HCT116 (cell line): ENCODE measurements around the gene YIPF7. TPM values are rescaled to one million over a fixed set of nuclear protein-coding genes. Genes with fewer than 3 reads are reported as not detected.

ENCODE experiments used
- ATAC-seq: fragments of 200-7000 bp; cut with Tn5 transposase; 2 replicates; pipeline ENCODE4 v1.9.1; 2020; ENCODE audit warnings: mild to moderate bottlenecking, moderate library complexity
- BruUV-seq: library from RNA; stranded (reverse); fragments of 400-500 nt; replicated peaks from 2 replicates; lab custom pipeline; 2021; lab: Mats Ljungman, UMichigan
- CTCF ChIA-PET: fragments of 300-600 bp; sonication (Branson Sonifier 250); formaldehyde crosslinking; loops from one replicate; lab custom pipeline; 2021; ENCODE audit warnings: antibody characterized with exemption; lab: Charles Lee
- POLR2A ChIA-PET: fragments of 300-600, 350-600 bp; sonication (Branson Sonifier 250); formaldehyde crosslinking; loops from one replicate; lab custom pipeline; 2021; ENCODE audit warnings: antibody characterized with exemption; lab: Charles Lee
- RAD21 ChIA-PET, 2 experiments: fragments of 300-600 bp; sonication (Branson Sonifier 250); formaldehyde crosslinking; loops; one replicate each; lab custom pipeline; 2023; ENCODE audit warnings: low total read pairs in 2 of 2; ENCODE audit not compliant: uncharacterized antibody in 2 of 2, unreplicated experiment in 2 of 2, low non-redundant PET in 1 of 2; lab: Charles Lee
- DNase-seq: peaks from one replicate; pipeline ENCODE4 v3.0.0-alpha.2; 2010; ENCODE audit warnings: low read depth, low spot score
- H2AFZ ChIP-seq: fragments of 200-600 bp; shearing (Covaris generic), sonication (generic); 2 replicates; pipeline ENCODE4 v1.6.1; 2017; ENCODE audit warnings: low read depth, mixed run types, mixed read lengths, antibody characterized with exemption, low read length; ENCODE audit not compliant: poor library complexity, severe bottlenecking
- H3K27ac ChIP-seq: 2 replicates; pipeline ENCODE4 v1.5.1; 2012; ENCODE audit warnings: low read depth, low read length
- H3K27me3 ChIP-seq: fragments of 200-600 bp; sonication (generic); 2 replicates; pipeline ENCODE4 v1.6.1; 2016; ENCODE audit warnings: mixed run types, low read length, mixed read lengths; ENCODE audit not compliant: insufficient read depth
- H3K36me3 ChIP-seq, 2 experiments: fragments of 200-500 bp in 1 of 2; fragments of 200-600 bp in 1 of 2; sonication (Bioruptor generic) in 1 of 2; sonication (generic) in 1 of 2; 2 replicates each; pipeline versions ENCODE4 v1.5.1 to v1.6.1; 2014 to 2016; ENCODE audit warnings: low read length in 2 of 2, inconsistent platforms in 1 of 2, mixed read lengths in 1 of 2, mixed run types in 1 of 2; ENCODE audit not compliant: insufficient read depth in 2 of 2, control insufficient read depth in 1 of 2
- H3K4me1 ChIP-seq, 2 experiments: fragments of 200-600 bp in 1 of 2; sonication (generic) in 1 of 2; 2 replicates each; pipeline versions ENCODE4 v1.5.1 to v1.6.1; 2012 to 2017; ENCODE audit warnings: low read length in 2 of 2, inconsistent platforms in 1 of 2, mild to moderate bottlenecking in 1 of 2, mixed read lengths in 1 of 2, mixed run types in 1 of 2, moderate library complexity in 1 of 2; ENCODE audit not compliant: insufficient read depth in 2 of 2, control insufficient read depth in 1 of 2
- H3K4me2 ChIP-seq: fragments of 200-600 bp; sonication (generic); 2 replicates; pipeline ENCODE4 v1.6.1; 2017; ENCODE audit warnings: mixed run types, low read length, mixed read lengths
- H3K4me3 ChIP-seq, 2 experiments: fragments of 200-600 bp in 1 of 2; sonication (generic) in 1 of 2; replicated peaks in 1 of 2; 2 replicates each; pipeline ENCODE4 v1.5.1; 2011 to 2016; ENCODE audit warnings: low read length in 2 of 2, control low read depth in 1 of 2, low read depth in 1 of 2, mild to moderate bottlenecking in 1 of 2, mixed read lengths in 1 of 2, mixed run types in 1 of 2
- H3K79me2 ChIP-seq: fragments of 200-600 bp; sonication (generic); 2 replicates; pipeline ENCODE4 v1.6.1; 2017; ENCODE audit warnings: mild to moderate bottlenecking, mixed run types, low read length, moderate library complexity, mixed read lengths; ENCODE audit not compliant: insufficient read depth
- H3K9ac ChIP-seq: fragments of 200-600 bp; sonication (generic); 2 replicates; pipeline ENCODE4 v1.6.1; 2016; ENCODE audit warnings: low read length, mixed read lengths
- H3K9me2 ChIP-seq: fragments of 200-600 bp; sonication (generic), shearing (Covaris generic); 2 replicates; pipeline ENCODE4 v1.6.1; 2017; ENCODE audit warnings: mixed run types, mild to moderate bottlenecking, moderate library complexity; ENCODE audit not compliant: insufficient read depth
- H3K9me3 ChIP-seq, 2 experiments: fragments of 200-500 bp in 1 of 2; fragments of 200-600 bp in 1 of 2; sonication (Bioruptor generic) in 1 of 2; sonication (generic) in 1 of 2; 2 replicates each; pipeline ENCODE4 v1.6.1; 2014 to 2017; ENCODE audit warnings: low read length in 2 of 2, mixed read lengths in 2 of 2, inconsistent platforms in 1 of 2, low read depth in 1 of 2, mild to moderate bottlenecking in 1 of 2, mixed run types in 1 of 2, moderate library complexity in 1 of 2; ENCODE audit not compliant: control insufficient read depth in 1 of 2, insufficient read depth in 1 of 2
- H4K20me1 ChIP-seq: fragments of 200-600 bp; sonication (generic), shearing (Covaris generic); 2 replicates; pipeline ENCODE4 v1.6.1; 2017; ENCODE audit warnings: mixed run types, mild to moderate bottlenecking, moderate library complexity; ENCODE audit not compliant: insufficient read depth
- CBX3 ChIP-seq: IDR thresholded peaks from 2 replicates; pipeline ENCODE4 v1.6.1; 2012; ENCODE audit warnings: low read depth
- EGR1 ChIP-seq: IDR thresholded peaks from 2 replicates; pipeline ENCODE4 v1.6.1; 2012; ENCODE audit warnings: low read depth
- ELF1 ChIP-seq: IDR thresholded peaks from 2 replicates; pipeline ENCODE4 v1.6.1; 2012; ENCODE audit warnings: low read depth, borderline replicate concordance
- EZH2phosphoT487 ChIP-seq: fragments of 200-600 bp; IDR thresholded peaks from 2 replicates; pipeline ENCODE4 v1.6.1; 2018; ENCODE audit warnings: antibody characterized with exemption, borderline replicate concordance
- MAX ChIP-seq: IDR thresholded peaks from 2 replicates; pipeline ENCODE4 v1.6.1; 2012
- POLR2A ChIP-seq: IDR thresholded peaks from 2 replicates; pipeline ENCODE4 v1.7.0; 2011; ENCODE audit warnings: borderline replicate concordance; ENCODE audit not compliant: insufficient read depth, insufficient read length; ENCODE audit errors: extremely low read depth
- POLR2AphosphoS5 ChIP-seq: IDR thresholded peaks from 2 replicates; pipeline ENCODE4 v1.6.1; 2011; ENCODE audit warnings: mild to moderate bottlenecking, low read depth, low read length, moderate library complexity
- SIN3A ChIP-seq: IDR thresholded peaks from 2 replicates; pipeline ENCODE4 v1.6.1; 2012; ENCODE audit warnings: low read depth
- SP1 ChIP-seq: IDR thresholded peaks from 2 replicates; pipeline ENCODE4 v1.6.1; 2012; ENCODE audit warnings: low read depth
- SRF ChIP-seq: IDR thresholded peaks from 2 replicates; pipeline ENCODE4 v1.6.1; 2012; ENCODE audit warnings: low read depth
- TCF7L2 ChIP-seq: IDR thresholded peaks from 2 replicates; pipeline ENCODE4 v1.7.0; 2011; ENCODE audit warnings: borderline replicate concordance, inconsistent platforms; ENCODE audit not compliant: insufficient read depth, insufficient read length; ENCODE audit errors: extremely low read depth
- YY1 ChIP-seq: IDR thresholded peaks from 2 replicates; pipeline ENCODE4 v1.6.1; 2011; ENCODE audit warnings: low read length, low read depth, moderate library complexity, mild to moderate bottlenecking; ENCODE audit not compliant: insufficient replicate concordance; ENCODE audit errors: extremely low read depth
- ZFX ChIP-seq: fragments of 450-650 bp; IDR thresholded peaks from 2 replicates; pipeline ENCODE4 v1.6.1; 2017
- intact Hi-C: fragments of 100-400 bp; cut with micrococcal nuclease; formaldehyde crosslinking; loops from 2 replicates; pipeline ENCODE4 v1.10.0; 2022
- total RNA-seq: library from RNA; stranded (reverse); gene quantifications from one replicate; pipeline ENCODE4 v1.2.1, GENCODE V29; 2021; ENCODE audit not compliant: unreplicated experiment

YIPF7 gene
- total RNA-seq, 1 experiment from 2014 or later: not detected

- CTCF ChIA-PET: no interaction called here
- H3K79me2 ChIP-seq: peaks cover 51% of the 10 kb centered on the region
- peak within 1 kb of the TSS; percentile 79 for H3K27ac ChIP-seq
- peak within 1 kb of the TSS; percentile 91 to 96 for H3K4me3 ChIP-seq
- H3K36me3 ChIP-seq: peaks cover 12 to 13% of the 10 kb centered on the region in 2 experiments
- H2AFZ ChIP-seq: peak within 1 kb of the TSS; percentile 86
- POLR2A ChIA-PET: interaction anchor here (0.7 to 2.0 kb wide), 7 partner anchors 10 to 41 kb away, joined by 3 to 7 read pairs (median 3); no protein-coding TSS in a partner anchor
- RAD21 ChIA-PET: no interaction called here
- intact Hi-C loops: loop anchor here (2.0 kb wide), 1 partner anchor 44 kb away; no protein-coding TSS in a partner anchor
- peak within 1 kb of the TSS; percentile 89 for H3K4me2 ChIP-seq
- no TSS peak for BruUV-seq
- ATAC-seq: peak; percentile 93
- peak; percentile 79 for DNase-seq
- no peaks in the 10 kb centered on the region for H3K9me2 ChIP-seq
- TF ChIP-seq SRF (peak; percentile 85), SP1 (0 out of 2 replicates have a peak, but pooled peaks have one; percentile 23), ELF1 (peak; percentile 90), YY1 (peak; percentile 19), POLR2AphosphoS5 (peak; percentile 94), POLR2A (peak; percentile 87), MAX (peak; percentile 81), CBX3 (0 out of 2 replicates have a peak, but pooled peaks have one; percentile 36), TCF7L2 (no peak), EZH2phosphoT487 (no peak), ZFX (peak; percentile 46; the same call in 1 of the 2 replicates), EGR1 (no peak), SIN3A (0 out of 2 replicates have a peak, but pooled peaks have one; percentile 60)
- H3K9ac ChIP-seq: peak within 1 kb of the TSS; percentile 97
- peaks cover 3 to 13% of the 10 kb centered on the region in 2 experiments; a peak in 3 of 4 replicates for H3K4me1 ChIP-seq
- no peaks in the 10 kb centered on the region for H4K20me1 ChIP-seq
- H3K27me3 ChIP-seq: no peaks in the 10 kb centered on the region
- no peaks in the 10 kb centered on the region for H3K9me3 ChIP-seq
These were observed 26.9 kb upstream of the YIPF7 start, which contains the start of gene GUF1 for GRCh38 chr4:44678094-44679041. GUF1 (plus strand) TSS chr4:44678420; CDS start chr4:44678623, 203 bp downstream.
